A673 (cell line): ENCODE data around the gene HLA-DRB1. TPM values are rescaled to one million over a fixed set of nuclear protein-coding genes. Genes with fewer than 3 reads are reported as not detected.

Experiments used
- BruUV-seq: library from RNA; stranded (reverse); fragments of 400-500 nt; replicated peaks from 2 replicates; lab custom pipeline; 2021; lab: Mats Ljungman, UMichigan
- CTCF ChIA-PET: fragments of 300-600 bp; sonication (Branson Sonifier 250); formaldehyde crosslinking; loops from one replicate; lab custom pipeline; 2022; ENCODE audit warnings: antibody characterized with exemption; lab: Charles Lee
- POLR2A ChIA-PET: fragments of 300-600 bp; sonication (Branson Sonifier 250); formaldehyde crosslinking; loops from one replicate; lab custom pipeline; 2022; ENCODE audit warnings: antibody characterized with exemption; ENCODE audit not compliant: low non-redundant PET; lab: Charles Lee
- DNase-seq: peaks from one replicate; pipeline ENCODE4 v3.0.0-alpha.2; 2015; ENCODE audit warnings: low spot score
- H3K27ac ChIP-seq: fragments of 200-600 bp; sonication (generic); 2 replicates; pipeline ENCODE4 v1.5.1; 2016; ENCODE audit warnings: mixed run types, low read depth, mild to moderate bottlenecking, mixed read lengths, antibody characterized with exemption, low read length; ENCODE audit not compliant: poor library complexity, severe bottlenecking
- H3K27me3 ChIP-seq: fragments of 200-600 bp; sonication (generic); replicated peaks from 2 replicates; pipeline ENCODE4 v1.6.1; 2017; ENCODE audit warnings: mixed run types, low read depth, mild to moderate bottlenecking, mixed read lengths, antibody characterized with exemption, low read length; ENCODE audit not compliant: insufficient read depth, poor library complexity
- H3K36me3 ChIP-seq: fragments of 200-600 bp; sonication (generic); 2 replicates; pipeline ENCODE4 v1.6.1; 2016; ENCODE audit warnings: mixed run types, mild to moderate bottlenecking, mixed read lengths, antibody characterized with exemption, low read length; ENCODE audit not compliant: insufficient read depth, poor library complexity, severe bottlenecking
- H3K4me1 ChIP-seq: fragments of 200-600 bp; sonication (generic); 2 replicates; pipeline ENCODE4 v1.6.1; 2017; ENCODE audit warnings: mixed run types, mild to moderate bottlenecking, mixed read lengths, antibody characterized with exemption, low read length; ENCODE audit not compliant: insufficient read depth, poor library complexity, severe bottlenecking
- H3K4me3 ChIP-seq: fragments of 200-600 bp; sonication (generic); 2 replicates; pipeline ENCODE4 v1.5.1; 2016; ENCODE audit warnings: low read depth, mixed run types, mild to moderate bottlenecking, mixed read lengths, low read length; ENCODE audit not compliant: poor library complexity, severe bottlenecking
- H3K9me3 ChIP-seq: fragments of 200-600 bp; sonication (generic); 2 replicates; pipeline ENCODE4 v1.6.1; 2016; ENCODE audit warnings: mixed run types, low read depth, mild to moderate bottlenecking, mixed read lengths, antibody characterized with exemption, low read length; ENCODE audit not compliant: poor library complexity, severe bottlenecking
- EZH2 ChIP-seq: fragments of 200-600 bp; sonication (generic); IDR thresholded peaks from 2 replicates; pipeline ENCODE4 v1.6.1; 2017; ENCODE audit warnings: borderline replicate concordance, low read depth, mild to moderate bottlenecking, mixed read lengths, antibody characterized with exemption, low read length; ENCODE audit not compliant: poor library complexity, severe bottlenecking
- intact Hi-C: fragments of 100-400 bp; cut with micrococcal nuclease; formaldehyde crosslinking; loops from one replicate; pipeline ENCODE4 v1.10.0; 2022; ENCODE audit not compliant: unreplicated experiment
- total RNA-seq: library from RNA; stranded (reverse); gene quantifications from 2 replicates; pipeline ENCODE4 v1.2.3, GENCODE V29; 2021
- TF ChIP-seq, protein P1 (sequence below): fragments of 300-800, 200-600 bp; sonication (generic); conservative IDR thresholded peaks from 2 replicates; pipeline ENCODE4 v1.5.1; 2017; ENCODE audit warnings: low read depth, mild to moderate bottlenecking, antibody characterized with exemption, low read length, moderate library complexity, mixed read lengths

The HLA-DRB1 gene
- total RNA-seq, 1 experiment from 2014 or later, result not detected

DNA sequence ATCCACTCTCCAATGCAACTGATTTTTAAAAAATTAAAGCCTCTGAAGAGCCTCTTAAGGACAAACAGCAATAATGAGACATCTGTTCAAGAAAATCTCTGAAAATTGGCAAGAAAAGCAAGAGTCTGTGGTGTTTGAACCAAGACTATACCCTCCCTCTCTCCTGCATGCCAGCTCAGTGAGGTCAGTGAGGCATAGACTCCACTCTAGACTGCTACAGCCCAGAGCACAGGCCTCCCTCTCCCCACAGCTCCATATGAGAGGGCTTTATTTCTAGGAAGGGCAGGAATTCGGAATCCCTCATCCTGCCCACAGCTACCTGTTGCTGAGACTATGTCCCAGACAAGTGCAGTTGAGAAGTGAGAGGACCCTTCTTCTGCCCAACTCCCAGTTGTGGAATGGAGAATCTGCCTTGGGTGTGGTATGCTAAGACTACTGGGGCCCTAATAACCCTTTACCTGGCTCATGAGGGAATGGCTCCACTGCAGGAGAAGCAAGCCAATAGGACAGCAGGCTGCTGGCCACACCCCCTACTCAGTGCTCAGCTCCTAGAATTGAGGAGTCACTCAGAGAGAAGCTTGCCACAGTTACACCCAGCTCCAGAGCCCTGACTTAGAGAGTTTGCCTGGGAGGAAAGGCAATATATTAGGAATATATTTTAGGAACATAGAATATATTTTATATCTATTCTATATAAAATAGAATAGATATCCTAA is 24.9 kb upstream of the HLA-DRB1 start:
- BruUV-seq, result no TSS peak
- POLR2A ChIA-PET, result no interaction called here

DNA sequence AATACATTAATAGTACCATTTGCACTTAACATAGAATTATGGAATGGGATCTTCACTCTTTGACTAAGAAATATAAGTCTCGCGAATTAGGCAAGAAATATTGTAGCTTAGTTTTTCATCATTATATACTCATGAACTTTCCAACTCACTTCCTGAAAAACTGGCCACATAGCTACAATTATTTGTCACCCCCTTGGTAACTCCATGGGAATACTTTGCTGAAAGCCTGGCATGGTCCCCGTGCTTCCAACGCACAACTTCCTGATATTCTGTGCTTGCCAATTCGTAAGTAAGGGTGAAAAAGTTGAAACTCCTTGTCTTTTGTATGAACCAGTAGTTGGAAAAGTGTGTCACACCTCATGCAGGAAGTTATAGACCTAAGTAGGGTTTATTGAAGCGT is 23.8 kb upstream of the HLA-DRB1 start:
- POLR2A ChIA-PET, result no interaction called here
- TF ChIP-seq, protein P1, sequence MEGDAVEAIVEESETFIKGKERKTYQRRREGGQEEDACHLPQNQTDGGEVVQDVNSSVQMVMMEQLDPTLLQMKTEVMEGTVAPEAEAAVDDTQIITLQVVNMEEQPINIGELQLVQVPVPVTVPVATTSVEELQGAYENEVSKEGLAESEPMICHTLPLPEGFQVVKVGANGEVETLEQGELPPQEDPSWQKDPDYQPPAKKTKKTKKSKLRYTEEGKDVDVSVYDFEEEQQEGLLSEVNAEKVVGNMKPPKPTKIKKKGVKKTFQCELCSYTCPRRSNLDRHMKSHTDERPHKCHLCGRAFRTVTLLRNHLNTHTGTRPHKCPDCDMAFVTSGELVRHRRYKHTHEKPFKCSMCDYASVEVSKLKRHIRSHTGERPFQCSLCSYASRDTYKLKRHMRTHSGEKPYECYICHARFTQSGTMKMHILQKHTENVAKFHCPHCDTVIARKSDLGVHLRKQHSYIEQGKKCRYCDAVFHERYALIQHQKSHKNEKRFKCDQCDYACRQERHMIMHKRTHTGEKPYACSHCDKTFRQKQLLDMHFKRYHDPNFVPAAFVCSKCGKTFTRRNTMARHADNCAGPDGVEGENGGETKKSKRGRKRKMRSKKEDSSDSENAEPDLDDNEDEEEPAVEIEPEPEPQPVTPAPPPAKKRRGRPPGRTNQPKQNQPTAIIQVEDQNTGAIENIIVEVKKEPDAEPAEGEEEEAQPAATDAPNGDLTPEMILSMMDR, result no peak
- TF ChIP-seq EZH2, result no peak
- BruUV-seq, result no TSS peak

More for the DNA sequence above, 24.9 kb upstream of the HLA-DRB1 start:
- Histone ChIP-seq H3K27ac (no peak overlapping the region), H3K9me3 (no peaks in the 10 kb centered on the region), H3K4me1 (no peaks in the 10 kb centered on the region), H3K36me3 (no peaks in the 10 kb centered on the region), H3K4me3 (no peak overlapping the region), H3K27me3 (no peaks in the 10 kb centered on the region)
- CTCF ChIA-PET, result no interaction called here
- no peak for TF ChIP-seq EZH2
- TF ChIP-seq, protein P1, result no peak
- no peak for DNase-seq
- intact Hi-C loops, result no loop called here

DNA sequence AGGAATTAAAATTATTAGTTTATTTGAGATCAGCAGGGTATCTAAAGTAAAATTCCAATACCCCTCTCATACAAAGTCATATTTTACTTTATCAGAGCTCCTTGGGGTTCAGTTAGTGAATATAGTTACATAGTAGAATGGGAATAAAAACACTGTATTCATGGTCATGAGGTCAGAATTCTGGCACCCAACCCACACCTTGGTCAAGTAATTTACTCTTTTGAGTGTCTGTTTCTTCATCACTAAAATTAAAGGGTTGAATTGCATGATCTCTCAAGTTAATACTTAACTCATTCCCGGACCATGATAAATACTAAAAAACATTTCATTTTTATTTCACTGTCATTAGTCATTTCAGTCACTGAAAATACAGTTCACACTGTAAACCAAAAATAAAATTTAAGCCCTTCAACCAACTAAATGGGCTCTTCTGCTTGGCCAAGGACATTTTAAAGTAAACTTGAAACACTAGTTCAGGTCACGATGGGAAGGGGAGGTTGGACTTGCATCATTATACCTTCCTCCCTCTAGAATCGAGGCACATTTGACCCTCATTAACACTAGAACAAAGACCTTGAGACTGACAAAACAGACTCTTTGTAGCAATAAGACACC is 21.1 kb upstream of the HLA-DRB1 start:
- POLR2A ChIA-PET, result no interaction called here
- no peaks in the 10 kb centered on the region for H3K4me1 ChIP-seq
- H3K36me3 ChIP-seq, result no peaks in the 10 kb centered on the region
- no peak overlapping the region for H3K4me3 ChIP-seq
- CTCF ChIA-PET, result no interaction called here
- DNase-seq, result no peak
- TF ChIP-seq EZH2, result no peak
- TF ChIP-seq, protein P1, result no peak
- BruUV-seq, result no TSS peak
- no peaks in the 10 kb centered on the region for H3K9me3 ChIP-seq
- H3K27ac ChIP-seq, result no peak overlapping the region
- no peaks in the 10 kb centered on the region for H3K27me3 ChIP-seq
- intact Hi-C loops, result no loop called here

More for the DNA sequence above, 23.8 kb upstream of the HLA-DRB1 start:
- no peak overlapping the region for H3K27ac ChIP-seq
- H3K4me1 ChIP-seq, result no peaks in the 10 kb centered on the region
- no peak overlapping the region for H3K4me3 ChIP-seq
- no peaks in the 10 kb centered on the region for H3K9me3 ChIP-seq
- CTCF ChIA-PET, result no interaction called here
- H3K27me3 ChIP-seq, result no peaks in the 10 kb centered on the region
- intact Hi-C loops, result no loop called here
- DNase-seq, result no peak
- no peaks in the 10 kb centered on the region for H3K36me3 ChIP-seq
